ENCODE results near the gene FAM193B.

DNA sequence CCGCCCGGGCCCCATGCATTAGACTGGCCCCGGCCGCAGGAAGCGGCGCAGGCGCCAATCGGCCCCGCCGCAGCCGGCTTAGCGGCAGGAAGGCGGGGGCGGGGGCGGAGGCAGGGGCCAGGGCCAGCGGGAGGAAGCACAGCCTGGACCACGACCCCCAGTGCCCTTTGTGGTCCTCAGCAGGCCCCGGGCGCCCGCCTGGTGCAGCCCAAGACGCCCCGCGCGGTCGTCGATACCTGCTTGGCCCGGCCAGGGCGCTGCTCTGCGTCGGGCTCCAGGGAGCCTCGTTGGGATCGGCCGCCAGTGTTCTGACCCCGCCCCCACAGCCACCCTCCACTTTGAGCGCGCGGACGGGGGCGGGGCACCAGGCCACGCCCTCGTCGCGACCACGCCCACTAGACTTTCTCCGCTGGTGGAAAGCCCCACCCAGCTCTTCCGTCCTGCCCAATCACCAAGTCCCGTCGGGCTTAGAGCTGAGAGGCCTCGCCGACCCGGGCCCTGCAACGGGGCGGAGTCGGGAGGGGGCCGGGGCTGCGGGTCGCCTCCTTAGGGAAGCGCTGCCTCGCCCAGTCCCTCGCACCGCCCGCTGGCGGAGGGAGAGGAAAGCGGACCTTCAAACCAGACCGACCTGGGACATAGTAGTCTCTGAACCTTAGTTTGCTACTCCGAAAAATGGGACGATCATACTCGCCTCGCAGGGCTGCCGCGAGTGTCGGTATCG, 56.9 kb downstream of the FAM193B start, which contains the start of gene PDLIM7:
- TF ChIP-seq POLR2A (IDR thresholded peaks at IDR 0.05; ENCODE audit: low read length) (peak; percentile 82), GATA1 (IDR thresholded peaks at IDR 0.05; ENCODE audit: low read depth, low read length) (no peak)

Data from erythroblast (primary cell).